ENCODE measurements around the gene SOX1. TPM values are rescaled to one million over a fixed set of nuclear protein-coding genes. Genes with fewer than 3 reads are reported as not detected.

The SOX1 gene
- total RNA-seq, 1 donor, result not detected

Small RNA genes lying within 50 kb of the gene (small RNA-seq; reads per million reads assigned to genes)
- gene RF00287, result 0.25 reads per million

All from fibroblast of the aortic adventitia (primary cell).